Caco-2 (cell line): Measurements from ENCODE around the gene MED4. TPM values are rescaled to one million over a fixed set of nuclear protein-coding genes. Genes with fewer than 3 reads are reported as not detected.

Experiments
- BruUV-seq: library from RNA; stranded (reverse); fragments of 400-500 nt; replicated peaks from 2 replicates; lab custom pipeline; 2021; lab: Mats Ljungman, UMichigan
- CTCF ChIA-PET: fragments of 300-600 bp; sonication (Branson Sonifier 250); formaldehyde crosslinking; loops from one replicate; lab custom pipeline; 2022; ENCODE audit warnings: antibody characterized with exemption; lab: Charles Lee
- POLR2A ChIA-PET: fragments of 300-600 bp; sonication (Branson Sonifier 250); formaldehyde crosslinking; loops from one replicate; lab custom pipeline; 2022; ENCODE audit warnings: antibody characterized with exemption; lab: Charles Lee
- DNase-seq, 2 experiments: peaks; one replicate each; pipeline versions ENCODE4 v3.0.0 to v3.0.0-alpha.2; 2020 to 2022
- H3K27me3 ChIP-seq: replicated peaks from 2 replicates; pipeline ENCODE4 v1.6.0; 2011; ENCODE audit warnings: low read length; ENCODE audit not compliant: control insufficient read depth, insufficient read depth
- H3K36me3 ChIP-seq: 2 replicates; pipeline ENCODE4 v1.5.1; 2011; ENCODE audit warnings: low read length; ENCODE audit not compliant: control insufficient read depth, insufficient read depth
- H3K4me1 ChIP-seq: fragments of 250-450 bp; sonication (Bioruptor Pico); 2 replicates; pipeline ENCODE4 v1.5.1; 2020; ENCODE audit warnings: mild to moderate bottlenecking
- H3K4me3 ChIP-seq: 2 replicates; pipeline ENCODE4 v1.5.1; 2011; ENCODE audit warnings: low read depth, mild to moderate bottlenecking, control low read depth, low read length
- H3K9me3 ChIP-seq: fragments of 250-450 bp; sonication (Bioruptor Pico); 2 replicates; pipeline ENCODE4 v1.5.1; 2020; ENCODE audit warnings: mild to moderate bottlenecking, moderate library complexity
- H3K27ac Mint-ChIP-seq: one replicate; pipeline ENCODE4 v1.8.0; 2022; ENCODE audit warnings: mixed read lengths; ENCODE audit not compliant: unreplicated experiment
- H3K27me3 Mint-ChIP-seq: one replicate; pipeline ENCODE4 v1.8.0; 2022; ENCODE audit warnings: mixed read lengths; ENCODE audit not compliant: insufficient read depth, unreplicated experiment
- H3K36me3 Mint-ChIP-seq: one replicate; pipeline ENCODE4 v1.8.0; 2022; ENCODE audit warnings: mild to moderate bottlenecking, mixed read lengths; ENCODE audit not compliant: insufficient read depth, unreplicated experiment
- H3K4me1 Mint-ChIP-seq: one replicate; pipeline ENCODE4 v1.8.0; 2022; ENCODE audit warnings: low read depth, mixed read lengths; ENCODE audit not compliant: unreplicated experiment
- H3K4me3 Mint-ChIP-seq: one replicate; pipeline ENCODE4 v1.8.0; 2022; ENCODE audit warnings: mild to moderate bottlenecking, moderate library complexity, mixed read lengths; ENCODE audit not compliant: unreplicated experiment
- H3K9me3 Mint-ChIP-seq: one replicate; pipeline ENCODE4 v1.8.0; 2022; ENCODE audit warnings: mixed read lengths; ENCODE audit not compliant: unreplicated experiment
- CTCF ChIP-seq, 2 experiments: fragments of 200-600 bp in 1 of 2; IDR thresholded peaks; 1 replicate in 1 of 2; 2 replicates in 1 of 2; pipeline versions ENCODE4 v1.5.1 to v1.8.0; 2011 to 2022; ENCODE audit warnings: antibody characterized with exemption in 1 of 2, control low read depth in 1 of 2, inconsistent platforms in 1 of 2, low read depth in 1 of 2, low read length in 1 of 2, mild to moderate bottlenecking in 1 of 2, moderate library complexity in 1 of 2; ENCODE audit not compliant: insufficient read depth in 1 of 2, severe bottlenecking in 1 of 2, unreplicated experiment in 1 of 2
- intact Hi-C: fragments of 100-400 bp; cut with micrococcal nuclease; formaldehyde crosslinking; loops from one replicate; pipeline ENCODE4 v1.10.0; 2022; ENCODE audit not compliant: unreplicated experiment
- total RNA-seq: library from RNA; stranded (reverse); gene quantifications from 2 replicates; pipeline ENCODE4 v1.2.3, GENCODE V29; 2022

The MED4 gene
- total RNA-seq, 1 experiment from 2014 or later: 56.8 TPM

- Histone ChIP-seq H3K36me3 (no peaks in the 10 kb centered on the region), H3K4me1 (no peaks in the 10 kb centered on the region), H3K4me3 (no peak overlapping the region), H3K27me3 (no peaks in the 10 kb centered on the region), H3K9me3 (no peaks in the 10 kb centered on the region)
- Mint-ChIP-seq H3K27me3 (no peaks in the 10 kb centered on the region), H3K4me1 (peaks cover 6% of the 10 kb centered on the region), H3K27ac (no peak overlapping the region), H3K36me3 (no peaks in the 10 kb centered on the region), H3K9me3 (peaks cover 17% of the 10 kb centered on the region), H3K4me3 (no peak overlapping the region)
- CTCF ChIA-PET: no interaction called here
- POLR2A ChIA-PET: no interaction called here
- BruUV-seq: no TSS peak
- no peak for TF ChIP-seq CTCF (IDR thresholded peaks at IDR 0.05; ENCODE audit: insufficient read depth in 1 of 2, low read depth in 1 of 2, low read length in 1 of 2, severe bottlenecking in 1 of 2, unreplicated experiment in 1 of 2)
- no peak for DNase-seq
- intact Hi-C loops: no loop called here
These were observed 43.4 kb upstream of the MED4 start for GRCh38 chr13:48138270-48138669.

- no peak for TF ChIP-seq CTCF (IDR thresholded peaks at IDR 0.05; ENCODE audit: insufficient read depth in 1 of 2, low read depth in 1 of 2, low read length in 1 of 2, severe bottlenecking in 1 of 2, unreplicated experiment in 1 of 2)
- H3K4me3 Mint-ChIP-seq: no peak overlapping the region
- Histone ChIP-seq H3K27me3 (no peaks in the 10 kb centered on the region), H3K4me1 (no peaks in the 10 kb centered on the region), H3K9me3 (no peaks in the 10 kb centered on the region), H3K4me3 (no peak overlapping the region), H3K36me3 (no peaks in the 10 kb centered on the region)
- H3K9me3 Mint-ChIP-seq: no peaks in the 10 kb centered on the region
- no peaks in the 10 kb centered on the region for H3K36me3 Mint-ChIP-seq
- no peaks in the 10 kb centered on the region for H3K4me1 Mint-ChIP-seq
- POLR2A ChIA-PET: no interaction called here
- CTCF ChIA-PET: no interaction called here
- no peak for DNase-seq
- BruUV-seq: no TSS peak
- no peak overlapping the region for H3K27ac Mint-ChIP-seq
- intact Hi-C loops: no loop called here
- no peaks in the 10 kb centered on the region for H3K27me3 Mint-ChIP-seq
These were observed 38.1 kb upstream of the MED4 start for GRCh38 chr13:48132961-48133360.

GRCh38 chr13:48131533-48131932, 36.6 kb upstream of the MED4 start:
- POLR2A ChIA-PET: no interaction called here
- H3K4me1 ChIP-seq: peaks cover 6% of the 10 kb centered on the region; the same call in 1 of the 2 replicates
- Mint-ChIP-seq H3K9me3 (no peaks in the 10 kb centered on the region), H3K27ac (no peak overlapping the region), H3K36me3 (no peaks in the 10 kb centered on the region), H3K4me3 (peak overlapping the region; percentile 28), H3K4me1 (no peaks in the 10 kb centered on the region), H3K27me3 (no peaks in the 10 kb centered on the region)
- CTCF ChIA-PET: interaction anchor here (1.1 kb wide), 1 partner anchor 448 kb away, joined by 5 read pairs; no protein-coding TSS in a partner anchor
- no peak for DNase-seq
- H3K4me3 ChIP-seq: no peak overlapping the region
- no peaks in the 10 kb centered on the region for H3K9me3 ChIP-seq
- TF ChIP-seq CTCF (IDR thresholded peaks at IDR 0.05; ENCODE audit: insufficient read depth in 1 of 2, low read depth in 1 of 2, low read length in 1 of 2, severe bottlenecking in 1 of 2, unreplicated experiment in 1 of 2): no peak
- no TSS peak for BruUV-seq
- H3K36me3 ChIP-seq: no peaks in the 10 kb centered on the region
- no peaks in the 10 kb centered on the region for H3K27me3 ChIP-seq
- intact Hi-C loops: no loop called here
